ENCODE measurements around the gene MPV17L.
A peak's percentile ranks its signal among the peaks of the same experiment; 100 is the strongest.
"Not testable (repeated sequence)": the region's sequence is repeated elsewhere in the genome, so short reads cannot be mapped to it uniquely, and the experiment has no call there.

MPV17L gene

GRCh38 chr16:15435216-15435864 lies 39.8 kb downstream of the MPV17L start:
- peak; percentile 32 for ATAC-seq
- TF ChIP-seq ZFP3 (CRISPR knock-in tag; IDR thresholded peaks at IDR 0.05), result no peak

GRCh38 chr16:15439102-15439501 lies 43.5 kb downstream of the MPV17L start:
- TF ChIP-seq TCF4 (CRISPR knock-in tag; IDR thresholded peaks at IDR 0.05; ENCODE audit: borderline replicate concordance) (no peak), BACH2 (CRISPR knock-in tag; IDR thresholded peaks at IDR 0.05; ENCODE audit: borderline replicate concordance) (no peak), ZC3H10 (CRISPR knock-in tag; IDR thresholded peaks at IDR 0.05) (no peak), CSDC2 (CRISPR knock-in tag; IDR thresholded peaks at IDR 0.05) (no peak), PATZ1 (CRISPR knock-in tag; IDR thresholded peaks at IDR 0.05; ENCODE audit: borderline replicate concordance) (no peak), CREB5 (CRISPR knock-in tag; IDR thresholded peaks at IDR 0.05; ENCODE audit: low read depth) (no peak), RARB (CRISPR knock-in tag; IDR thresholded peaks at IDR 0.05) (no peak), CSRNP3 (CRISPR knock-in tag; IDR thresholded peaks at IDR 0.05) (no peak)
- ATAC-seq, result no peak

DNA sequence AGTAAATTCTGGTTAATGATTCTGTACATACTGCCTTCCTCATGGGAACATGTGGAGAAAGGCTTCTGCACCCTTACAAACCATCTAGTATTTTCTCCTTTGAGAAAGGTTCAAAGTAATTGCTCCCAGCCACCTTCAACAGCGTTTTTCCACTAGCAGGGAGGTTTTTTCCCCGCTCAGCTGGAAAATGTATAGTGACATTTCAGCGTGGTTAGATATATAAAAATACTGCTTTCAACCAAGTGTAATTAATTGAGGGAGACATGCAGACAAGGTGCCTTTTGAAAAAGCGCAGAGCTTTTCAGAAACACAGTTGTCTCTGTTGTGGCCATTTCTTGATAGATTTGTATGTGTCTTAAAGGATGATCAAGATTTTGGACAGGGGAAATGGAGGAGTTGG lies 44.0 kb downstream of the MPV17L start:
- TF ChIP-seq ZNF8 (CRISPR knock-in tag; IDR thresholded peaks at IDR 0.05) (no peak), ZC3H10 (CRISPR knock-in tag; IDR thresholded peaks at IDR 0.05) (no peak), TCF4 (CRISPR knock-in tag; IDR thresholded peaks at IDR 0.05; ENCODE audit: borderline replicate concordance) (no peak), ARNTL (CRISPR knock-in tag; IDR thresholded peaks at IDR 0.05; ENCODE audit: borderline replicate concordance, low read depth) (no peak), SNAI2 (CRISPR knock-in tag; IDR thresholded peaks at IDR 0.05) (no peak), GLIS3 (CRISPR knock-in tag; IDR thresholded peaks at IDR 0.05) (no peak), PATZ1 (CRISPR knock-in tag; IDR thresholded peaks at IDR 0.05; ENCODE audit: borderline replicate concordance) (no peak)
- TF ChIP-seq, protein P1, sequence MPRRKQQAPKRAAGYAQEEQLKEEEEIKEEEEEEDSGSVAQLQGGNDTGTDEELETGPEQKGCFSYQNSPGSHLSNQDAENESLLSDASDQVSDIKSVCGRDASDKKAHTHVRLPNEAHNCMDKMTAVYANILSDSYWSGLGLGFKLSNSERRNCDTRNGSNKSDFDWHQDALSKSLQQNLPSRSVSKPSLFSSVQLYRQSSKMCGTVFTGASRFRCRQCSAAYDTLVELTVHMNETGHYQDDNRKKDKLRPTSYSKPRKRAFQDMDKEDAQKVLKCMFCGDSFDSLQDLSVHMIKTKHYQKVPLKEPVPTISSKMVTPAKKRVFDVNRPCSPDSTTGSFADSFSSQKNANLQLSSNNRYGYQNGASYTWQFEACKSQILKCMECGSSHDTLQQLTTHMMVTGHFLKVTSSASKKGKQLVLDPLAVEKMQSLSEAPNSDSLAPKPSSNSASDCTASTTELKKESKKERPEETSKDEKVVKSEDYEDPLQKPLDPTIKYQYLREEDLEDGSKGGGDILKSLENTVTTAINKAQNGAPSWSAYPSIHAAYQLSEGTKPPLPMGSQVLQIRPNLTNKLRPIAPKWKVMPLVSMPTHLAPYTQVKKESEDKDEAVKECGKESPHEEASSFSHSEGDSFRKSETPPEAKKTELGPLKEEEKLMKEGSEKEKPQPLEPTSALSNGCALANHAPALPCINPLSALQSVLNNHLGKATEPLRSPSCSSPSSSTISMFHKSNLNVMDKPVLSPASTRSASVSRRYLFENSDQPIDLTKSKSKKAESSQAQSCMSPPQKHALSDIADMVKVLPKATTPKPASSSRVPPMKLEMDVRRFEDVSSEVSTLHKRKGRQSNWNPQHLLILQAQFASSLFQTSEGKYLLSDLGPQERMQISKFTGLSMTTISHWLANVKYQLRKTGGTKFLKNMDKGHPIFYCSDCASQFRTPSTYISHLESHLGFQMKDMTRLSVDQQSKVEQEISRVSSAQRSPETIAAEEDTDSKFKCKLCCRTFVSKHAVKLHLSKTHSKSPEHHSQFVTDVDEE (CRISPR knock-in tag; IDR thresholded peaks at IDR 0.05), result no peak
- no peak for ATAC-seq

DNA sequence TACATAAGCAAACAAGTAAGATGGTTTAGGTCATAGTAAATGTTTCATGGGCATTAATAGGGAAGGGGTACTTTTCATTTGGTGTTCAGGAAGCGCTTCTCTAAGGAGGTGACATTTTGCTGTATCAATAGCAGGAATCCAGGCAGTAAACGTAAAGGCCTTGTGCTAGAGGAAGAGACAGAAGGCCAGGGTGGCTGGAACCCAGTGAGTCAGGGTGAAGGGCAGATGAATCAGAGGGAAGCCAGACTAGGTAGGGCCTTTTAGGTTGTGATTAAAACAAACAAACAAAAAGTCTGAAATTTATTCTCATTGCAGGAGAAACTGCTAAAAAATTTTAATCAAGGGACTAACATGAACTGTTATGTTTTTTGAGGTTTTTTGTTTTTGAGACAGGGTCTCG lies 45.3 kb downstream of the MPV17L start:
- no peak for TF ChIP-seq ZNF70 (CRISPR knock-in tag; IDR thresholded peaks at IDR 0.05)
- no peak for TF ChIP-seq BACH2 (CRISPR knock-in tag; IDR thresholded peaks at IDR 0.05; ENCODE audit: borderline replicate concordance)
- peak; percentile 31; the same call in 1 of the 3 replicates for ATAC-seq

DNA sequence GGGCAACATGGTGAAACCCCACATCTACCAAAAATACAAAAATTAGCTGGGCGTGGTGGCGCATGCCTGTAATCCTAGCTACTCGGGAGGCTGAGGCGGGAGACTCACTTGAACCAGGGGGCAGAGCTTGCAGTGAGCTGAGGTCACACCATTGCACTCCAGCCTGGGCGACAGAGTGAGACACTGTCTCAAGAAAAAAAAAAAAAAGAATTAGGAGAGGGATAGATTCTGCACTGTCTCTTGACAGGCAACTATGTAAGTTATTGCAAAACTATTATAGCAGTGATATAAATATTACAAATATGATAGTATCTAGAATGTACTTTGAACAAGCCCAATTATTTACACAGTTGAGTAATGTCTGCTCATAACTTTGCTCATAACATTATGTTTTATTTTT lies 46.6 kb downstream of the MPV17L start:
- ATAC-seq, result not testable (repeated sequence)

Data from SK-N-SH treated with all-trans-retinoic acid at 6 μM for 48 hours (cell line).